HL-60 (cell line): ENCODE data around the gene TNFAIP2.

Source experiments
- GABPA ChIP-seq: IDR thresholded peaks from 2 replicates; pipeline ENCODE4 v1.6.1; 2012; ENCODE audit warnings: low read depth
- POLR2AphosphoS5 ChIP-seq: IDR thresholded peaks from 2 replicates; pipeline ENCODE4 v1.6.1; 2012; ENCODE audit warnings: low read depth
- SPI1 ChIP-seq: IDR thresholded peaks from 2 replicates; pipeline ENCODE4 v1.6.1; 2012; ENCODE audit warnings: low read depth, mild to moderate bottlenecking, borderline replicate concordance
- TF ChIP-seq, protein P1 (sequence below): IDR thresholded peaks from one replicate; pipeline ENCODE4 v1.5.1; 2011; ENCODE audit warnings: low read length, control low read depth, inconsistent platforms; ENCODE audit not compliant: insufficient read depth
- TF ChIP-seq, protein P2 (sequence below): IDR thresholded peaks from 2 replicates; pipeline ENCODE4 v1.6.1; 2012; ENCODE audit warnings: low read depth; ENCODE audit not compliant: insufficient replicate concordance

DNA sequence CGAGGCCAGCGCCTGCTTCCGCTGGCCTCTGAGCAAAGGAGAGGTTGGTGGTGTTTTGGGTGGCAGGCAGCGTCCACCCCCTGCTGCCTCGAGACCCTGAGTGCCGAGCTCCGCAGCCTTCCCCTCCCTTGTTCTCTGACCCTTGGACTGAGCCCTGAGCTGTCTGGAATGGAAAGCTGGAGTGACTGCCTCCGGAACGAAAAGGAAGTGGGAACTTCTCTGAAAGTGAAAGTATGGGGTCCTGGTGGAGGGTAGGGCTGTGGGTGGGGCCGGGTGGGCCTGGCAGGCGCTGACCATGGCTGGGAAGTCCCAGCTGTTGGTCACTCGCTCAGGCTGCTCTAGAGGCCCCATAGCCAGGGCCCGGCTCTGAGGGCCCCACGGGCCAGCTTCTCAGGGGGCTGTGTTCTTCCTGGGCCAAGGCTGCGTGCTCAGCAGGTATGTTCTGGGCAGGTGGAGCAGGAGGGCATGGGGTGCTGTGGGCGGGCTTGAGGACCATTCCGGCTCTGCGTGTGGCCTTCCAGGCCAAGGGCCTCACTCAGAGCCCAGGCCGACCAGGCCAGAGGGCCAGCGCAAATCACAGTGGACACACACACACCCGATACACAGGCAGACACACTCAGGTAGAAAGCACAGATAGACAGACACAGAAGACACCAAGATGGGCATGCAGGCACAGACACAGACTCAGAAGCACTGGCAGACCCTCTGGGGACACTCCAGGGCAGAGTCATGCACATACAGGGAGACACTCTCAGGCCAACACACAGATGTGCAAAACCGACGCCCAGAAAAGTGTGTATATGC lies 28.7 kb upstream of the TNFAIP2 start, which contains the start of gene EXOC3L4:
- TF ChIP-seq POLR2AphosphoS5 (no peak), GABPA (no peak), SPI1 (no peak)
- TF ChIP-seq, protein P1, sequence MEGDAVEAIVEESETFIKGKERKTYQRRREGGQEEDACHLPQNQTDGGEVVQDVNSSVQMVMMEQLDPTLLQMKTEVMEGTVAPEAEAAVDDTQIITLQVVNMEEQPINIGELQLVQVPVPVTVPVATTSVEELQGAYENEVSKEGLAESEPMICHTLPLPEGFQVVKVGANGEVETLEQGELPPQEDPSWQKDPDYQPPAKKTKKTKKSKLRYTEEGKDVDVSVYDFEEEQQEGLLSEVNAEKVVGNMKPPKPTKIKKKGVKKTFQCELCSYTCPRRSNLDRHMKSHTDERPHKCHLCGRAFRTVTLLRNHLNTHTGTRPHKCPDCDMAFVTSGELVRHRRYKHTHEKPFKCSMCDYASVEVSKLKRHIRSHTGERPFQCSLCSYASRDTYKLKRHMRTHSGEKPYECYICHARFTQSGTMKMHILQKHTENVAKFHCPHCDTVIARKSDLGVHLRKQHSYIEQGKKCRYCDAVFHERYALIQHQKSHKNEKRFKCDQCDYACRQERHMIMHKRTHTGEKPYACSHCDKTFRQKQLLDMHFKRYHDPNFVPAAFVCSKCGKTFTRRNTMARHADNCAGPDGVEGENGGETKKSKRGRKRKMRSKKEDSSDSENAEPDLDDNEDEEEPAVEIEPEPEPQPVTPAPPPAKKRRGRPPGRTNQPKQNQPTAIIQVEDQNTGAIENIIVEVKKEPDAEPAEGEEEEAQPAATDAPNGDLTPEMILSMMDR, result no peak
- TF ChIP-seq, protein P2, sequence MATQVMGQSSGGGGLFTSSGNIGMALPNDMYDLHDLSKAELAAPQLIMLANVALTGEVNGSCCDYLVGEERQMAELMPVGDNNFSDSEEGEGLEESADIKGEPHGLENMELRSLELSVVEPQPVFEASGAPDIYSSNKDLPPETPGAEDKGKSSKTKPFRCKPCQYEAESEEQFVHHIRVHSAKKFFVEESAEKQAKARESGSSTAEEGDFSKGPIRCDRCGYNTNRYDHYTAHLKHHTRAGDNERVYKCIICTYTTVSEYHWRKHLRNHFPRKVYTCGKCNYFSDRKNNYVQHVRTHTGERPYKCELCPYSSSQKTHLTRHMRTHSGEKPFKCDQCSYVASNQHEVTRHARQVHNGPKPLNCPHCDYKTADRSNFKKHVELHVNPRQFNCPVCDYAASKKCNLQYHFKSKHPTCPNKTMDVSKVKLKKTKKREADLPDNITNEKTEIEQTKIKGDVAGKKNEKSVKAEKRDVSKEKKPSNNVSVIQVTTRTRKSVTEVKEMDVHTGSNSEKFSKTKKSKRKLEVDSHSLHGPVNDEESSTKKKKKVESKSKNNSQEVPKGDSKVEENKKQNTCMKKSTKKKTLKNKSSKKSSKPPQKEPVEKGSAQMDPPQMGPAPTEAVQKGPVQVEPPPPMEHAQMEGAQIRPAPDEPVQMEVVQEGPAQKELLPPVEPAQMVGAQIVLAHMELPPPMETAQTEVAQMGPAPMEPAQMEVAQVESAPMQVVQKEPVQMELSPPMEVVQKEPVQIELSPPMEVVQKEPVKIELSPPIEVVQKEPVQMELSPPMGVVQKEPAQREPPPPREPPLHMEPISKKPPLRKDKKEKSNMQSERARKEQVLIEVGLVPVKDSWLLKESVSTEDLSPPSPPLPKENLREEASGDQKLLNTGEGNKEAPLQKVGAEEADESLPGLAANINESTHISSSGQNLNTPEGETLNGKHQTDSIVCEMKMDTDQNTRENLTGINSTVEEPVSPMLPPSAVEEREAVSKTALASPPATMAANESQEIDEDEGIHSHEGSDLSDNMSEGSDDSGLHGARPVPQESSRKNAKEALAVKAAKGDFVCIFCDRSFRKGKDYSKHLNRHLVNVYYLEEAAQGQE, result no peak
